ENCODE data around the gene CPLX4.

The CPLX4 gene

DNA sequence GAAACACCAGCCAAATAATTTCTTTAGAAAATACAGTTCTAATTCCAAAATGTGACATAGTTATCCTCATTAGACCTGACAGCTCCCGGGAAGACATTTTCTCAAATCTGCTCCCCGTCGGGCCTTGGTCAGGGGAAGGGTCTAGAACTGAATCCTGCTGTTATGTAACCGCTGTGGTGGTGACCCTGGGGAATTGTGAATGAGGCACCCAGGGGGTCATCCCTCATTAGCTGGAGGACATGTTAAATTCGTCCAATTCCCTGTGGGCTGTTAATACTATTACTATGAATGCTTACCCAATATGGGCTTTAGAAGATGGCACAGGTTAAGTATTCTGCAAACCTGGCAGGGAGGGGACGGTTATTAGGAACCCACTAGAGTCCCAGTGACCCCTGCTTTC lies 11.8 kb downstream of the CPLX4 start:
- no peak for DNase-seq (ENCODE audit: low read depth)

DNA sequence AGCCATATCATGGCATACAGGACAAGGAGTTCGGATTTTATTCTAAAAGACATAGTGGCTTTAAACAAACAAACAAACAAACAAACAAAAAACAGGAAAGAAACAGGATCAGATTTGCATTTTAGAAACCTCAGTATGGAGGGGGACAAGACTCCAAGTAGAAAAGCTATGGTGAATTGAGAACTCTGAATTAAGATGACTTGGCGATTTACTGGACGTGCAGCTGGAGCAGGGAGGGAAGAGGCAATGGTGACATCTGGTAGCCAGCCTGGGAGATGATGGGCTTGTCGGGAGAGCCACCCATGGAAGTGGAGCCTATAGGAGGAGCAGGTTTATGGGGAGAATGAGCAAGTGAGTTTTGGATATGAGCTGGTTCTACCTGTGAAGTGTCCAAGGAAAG lies 13.2 kb downstream of the CPLX4 start:
- DNase-seq (ENCODE audit: low read depth), result no peak

GRCh38 chr18:59303656-59304195 lies 14.7 kb downstream of the CPLX4 start:
- DNase-seq (ENCODE audit: low read depth), result no peak

DNA sequence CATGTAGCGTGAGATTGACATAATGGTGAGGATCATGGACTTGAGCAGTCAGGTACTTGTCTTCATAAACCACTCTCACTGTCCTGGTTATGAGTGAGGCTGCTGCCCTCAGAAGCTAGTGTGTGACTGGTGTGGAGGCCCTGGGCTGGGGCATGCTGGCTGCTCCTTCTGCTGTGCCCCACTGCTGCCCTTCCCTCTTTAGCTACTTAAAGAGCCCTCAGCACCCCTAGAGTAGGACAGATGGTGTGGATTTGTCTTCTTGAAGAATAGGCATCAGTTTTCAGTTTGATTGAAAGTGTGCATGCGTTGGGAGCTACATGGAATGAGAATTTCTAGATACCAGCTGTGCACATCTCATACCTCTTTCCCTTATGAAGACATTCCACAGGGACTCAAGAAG lies 15.4 kb downstream of the CPLX4 start:
- no peak for DNase-seq (ENCODE audit: low read depth)

DNA sequence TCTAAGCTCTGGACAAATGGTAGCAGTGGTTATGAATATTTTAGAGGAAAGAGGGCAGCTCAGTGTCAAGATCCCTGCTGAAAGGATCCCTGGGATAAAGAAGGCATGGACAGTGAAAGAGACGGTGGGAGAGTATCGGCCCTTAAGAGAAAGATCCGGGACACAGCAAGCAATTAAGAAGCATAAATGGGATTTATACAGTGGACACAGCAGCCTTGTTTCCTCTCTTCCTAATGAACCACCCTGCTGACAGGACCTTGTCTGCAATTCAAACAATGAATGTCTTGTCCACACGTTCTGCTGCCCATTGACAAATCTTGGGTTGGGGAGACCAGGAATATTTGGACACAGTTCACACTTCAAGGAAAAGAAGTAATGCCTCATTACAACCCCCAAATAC lies 16.5 kb downstream of the CPLX4 start:
- DNase-seq (ENCODE audit: low read depth), result no peak

DNA sequence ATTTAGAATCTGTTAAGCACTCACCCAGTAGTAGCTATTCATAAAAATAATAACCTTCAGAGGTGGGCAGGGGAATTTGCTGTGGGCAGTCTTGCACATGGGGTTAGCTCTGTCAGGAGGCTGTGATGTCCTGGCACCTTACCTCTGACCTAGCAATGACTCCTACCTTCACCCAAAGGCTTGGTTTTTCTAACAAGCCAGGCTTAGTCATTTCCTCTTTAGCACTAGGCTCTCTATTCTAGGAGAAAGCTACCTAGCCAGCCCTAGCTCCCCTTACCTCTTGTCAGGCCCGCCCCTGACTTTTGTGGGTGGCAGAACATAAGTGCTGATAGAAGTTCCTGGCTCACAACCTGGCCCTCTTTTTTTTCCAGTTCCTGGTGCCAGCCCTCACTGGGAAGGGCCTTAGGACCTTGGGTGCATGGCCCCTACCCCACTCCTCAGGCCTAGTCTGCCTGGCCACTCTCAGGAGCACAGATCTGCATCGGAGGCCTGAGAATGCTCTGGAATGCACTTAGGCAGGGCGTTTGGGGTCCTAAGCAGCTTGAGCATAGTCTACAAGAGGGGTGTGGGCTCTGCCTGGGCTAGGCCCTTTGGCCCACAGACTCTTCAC lies 17.7 kb downstream of the CPLX4 start:
- no peak for DNase-seq (ENCODE audit: low read depth)

DNA sequence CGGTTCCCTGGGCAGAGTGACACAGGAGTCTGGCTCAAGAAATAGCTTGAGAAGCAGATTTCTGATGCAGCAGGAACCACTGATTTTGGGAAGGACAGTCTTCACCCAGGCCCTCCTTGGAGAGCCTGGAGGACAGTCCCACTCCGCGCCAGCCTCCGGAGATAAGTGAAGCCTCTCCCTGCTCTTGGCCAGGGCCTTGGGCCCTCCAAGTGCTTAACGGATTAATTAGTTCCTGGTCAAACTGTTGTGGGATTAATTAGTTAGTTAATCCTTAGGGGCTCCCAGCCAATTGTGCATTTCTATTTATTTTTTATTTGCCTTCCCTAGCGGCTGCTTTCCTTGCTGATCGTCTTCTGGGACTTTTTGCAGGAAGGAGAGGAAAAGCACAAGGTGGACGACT lies 19.6 kb downstream of the CPLX4 start:
- DNase-seq (ENCODE audit: low read depth), result no peak

GRCh38 chr18:59293317-59293716 lies 25.1 kb downstream of the CPLX4 start:
- DNase-seq (ENCODE audit: low read depth), result no peak

- DNase-seq (ENCODE audit: low read depth), result no peak
These were observed 32.1 kb downstream of the CPLX4 start for GRCh38 chr18:59286341-59286740.

- no peak for DNase-seq (ENCODE audit: low read depth)
These were observed 36.1 kb downstream of the CPLX4 start for GRCh38 chr18:59282341-59282740.

DNA sequence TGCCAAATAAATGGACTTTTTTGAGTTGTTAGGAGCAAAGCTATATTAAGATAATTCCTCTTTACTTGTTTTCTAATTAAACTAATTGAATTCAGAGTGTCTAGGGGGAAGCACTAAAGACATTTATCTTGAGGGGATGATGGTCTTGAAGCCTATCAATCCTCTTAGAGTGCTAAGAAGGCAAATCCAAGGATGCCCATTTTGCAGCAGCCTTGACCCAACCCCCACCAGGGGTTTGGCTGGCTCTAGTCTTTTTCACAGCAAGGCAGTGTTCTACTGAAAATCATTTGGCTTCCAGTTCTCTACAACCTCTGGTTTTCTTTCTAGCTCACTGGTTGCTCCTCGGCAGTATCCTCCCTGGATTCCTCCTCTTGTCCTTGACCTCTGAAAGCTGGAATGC lies 38.7 kb downstream of the CPLX4 start:
- DNase-seq (ENCODE audit: low read depth), result no peak

- no peak for DNase-seq (ENCODE audit: low read depth)
These were observed 39.3 kb downstream of the CPLX4 start for GRCh38 chr18:59279193-59279592.

DNA sequence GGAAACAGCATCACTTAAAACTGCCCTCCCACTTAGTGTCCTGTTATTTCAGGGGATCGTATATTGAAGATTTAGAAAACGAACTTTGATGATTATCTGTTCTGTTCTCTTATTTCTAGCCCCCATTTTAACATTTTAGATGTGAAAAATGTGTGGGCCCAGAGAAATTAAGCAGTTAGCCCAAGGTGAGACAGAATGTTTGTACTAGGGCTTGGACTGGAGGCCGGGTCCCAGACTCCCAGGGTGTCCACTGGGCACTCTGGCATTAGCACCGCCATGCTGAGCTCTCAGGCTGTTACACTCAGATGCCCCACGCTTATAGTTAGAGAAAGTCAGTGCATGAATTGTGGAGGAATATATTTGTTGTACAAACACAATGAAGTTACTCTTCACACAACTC lies 39.7 kb downstream of the CPLX4 start:
- DNase-seq (ENCODE audit: low read depth), result no peak

DNA sequence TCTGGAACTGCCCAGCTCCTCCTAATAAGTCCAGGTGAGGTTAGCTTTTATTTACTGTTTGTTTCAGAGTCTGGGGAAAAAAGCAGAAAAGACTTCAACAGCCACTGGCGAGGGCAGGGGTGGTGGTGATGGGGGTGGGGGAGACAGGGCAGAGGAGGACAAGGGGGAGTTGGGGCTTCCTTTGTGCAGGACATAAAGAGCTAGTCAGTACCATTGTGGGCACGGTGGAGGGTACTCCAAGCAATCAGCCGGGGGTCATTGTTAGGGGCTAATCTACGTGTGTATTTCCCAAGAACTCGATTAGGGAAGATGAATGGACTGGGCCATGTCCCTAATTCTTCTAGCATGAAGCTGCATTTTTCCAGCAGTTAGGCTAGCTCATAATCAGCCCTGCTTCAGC lies 42.4 kb downstream of the CPLX4 start:
- DNase-seq (ENCODE audit: low read depth), result no peak

- no peak for DNase-seq (ENCODE audit: low read depth)
These were observed 43.0 kb downstream of the CPLX4 start for GRCh38 chr18:59275406-59275949.

- no peak for DNase-seq (ENCODE audit: low read depth)
These were observed 43.9 kb downstream of the CPLX4 start for GRCh38 chr18:59274533-59274928.

- DNase-seq (ENCODE audit: low read depth), result no peak
These were observed 44.5 kb downstream of the CPLX4 start for GRCh38 chr18:59273759-59274532.

GRCh38 chr18:59272891-59273758 lies 45.3 kb downstream of the CPLX4 start, which contains the start of gene RAX:
Gene RAX, minus strand, starts transcription at chr18:59273454. Its CDS starts 248 bp downstream, at chr18:59273206.
- DNase-seq (ENCODE audit: low read depth), result no peak

DNA sequence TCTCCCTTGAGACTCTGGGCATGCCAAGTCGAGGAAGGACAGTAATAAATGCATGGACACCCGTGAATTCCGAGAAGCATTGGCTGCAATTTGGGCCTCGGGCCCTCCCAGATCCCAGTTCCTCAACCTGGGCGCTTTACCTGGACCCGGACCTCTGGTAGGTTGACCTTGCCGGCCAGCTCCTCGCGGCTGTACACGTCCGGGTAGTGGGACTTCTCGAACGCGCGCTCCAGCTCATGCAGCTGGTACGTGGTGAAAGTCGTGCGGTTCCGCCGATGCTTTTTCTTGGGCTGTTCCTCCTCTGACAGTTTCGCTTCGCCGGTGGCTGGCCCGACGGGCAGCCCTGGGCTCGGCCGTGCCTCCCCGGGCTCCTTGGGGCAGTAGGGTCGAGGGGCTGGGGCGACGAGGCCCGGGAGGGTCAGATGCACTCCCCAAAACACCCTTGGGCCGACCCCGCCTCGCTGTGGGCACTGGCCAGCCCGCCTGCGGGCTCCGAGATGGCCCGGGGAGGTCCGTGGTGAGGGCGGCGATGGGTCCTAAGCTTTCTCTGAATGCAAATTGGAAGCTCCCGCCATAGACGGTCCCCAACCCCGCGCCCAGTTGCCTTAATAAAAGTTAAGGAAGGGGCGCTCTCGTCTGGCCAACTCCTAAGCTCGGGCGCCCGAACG lies 46.1 kb downstream of the CPLX4 start:
- DNase-seq (ENCODE audit: low read depth), result no peak

DNA sequence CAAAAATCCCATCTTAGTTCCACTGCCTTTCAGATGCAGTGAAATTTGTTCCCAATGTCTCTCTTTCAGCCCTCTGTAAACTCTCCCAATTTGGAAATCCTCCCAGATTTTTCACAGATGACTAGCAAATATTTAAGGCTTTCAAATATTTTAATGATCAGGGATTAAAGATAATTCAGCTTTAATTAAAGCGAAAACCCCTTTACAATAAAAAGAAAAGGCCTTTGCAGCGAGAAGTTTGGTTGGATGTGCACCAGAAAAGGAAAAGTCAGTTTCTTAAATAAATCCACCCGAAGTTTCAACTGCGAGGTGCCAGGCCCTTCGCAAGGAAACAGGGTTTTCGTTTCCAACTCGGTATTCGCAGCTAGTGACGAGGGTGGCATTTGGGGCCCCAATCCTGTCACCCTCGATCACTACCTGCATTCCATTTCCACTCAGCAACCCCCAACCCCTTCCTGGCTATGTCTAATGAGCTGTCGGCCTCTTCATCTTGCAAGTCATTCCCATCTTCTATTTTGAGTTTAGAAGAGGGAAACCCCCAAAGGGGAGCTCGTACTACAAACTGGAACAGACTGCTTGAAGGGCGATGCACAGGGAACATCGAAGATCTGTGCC lies 46.7 kb downstream of the CPLX4 start:
- no peak for DNase-seq (ENCODE audit: low read depth)

- no peak for DNase-seq (ENCODE audit: low read depth)
These were observed 47.7 kb downstream of the CPLX4 start for GRCh38 chr18:59270689-59271257.

All from activated T-cell treated with anti-CD3 and anti-CD28 coated beads for 24 hours (primary cell).